Left kidney (tissue), 8 donors: ENCODE data around the gene TSLP. TPM values are rescaled to one million over a fixed set of nuclear protein-coding genes. Genes with fewer than 3 reads are reported as not detected.
A peak's percentile ranks its signal among the peaks of the same experiment; 100 is the strongest.

Experiments used
- DNase-seq: peaks from one replicate; pipeline ENCODE4 v3.0.0-alpha.2; 2013
- long read RNA-seq, 8 donors: transcript quantifications; one replicate each; lab custom pipeline, GENCODE V29; 2026
- polyA plus RNA-seq: library from polyadenylated mRNA; unstranded; fragments of 120-200 nt; gene quantifications from one replicate; pipeline ENCODE4 v1.2.1, GENCODE V29; 2013; ENCODE audit not compliant: insufficient read length

TSLP gene
- 0.10 TPM for polyA plus RNA-seq
- long read RNA-seq, donor 1, result 0 reads
- long read RNA-seq, donor 2, partial matches to known transcripts, result 0 of 1 reads
- long read RNA-seq, donor 2, other reads (novel, unspliced or antisense), result 0 of 1 reads
- long read RNA-seq, donor 3, result 0 reads
- long read RNA-seq, donor 4, result 0 reads
- long read RNA-seq, donor 5, result 0 reads
- long read RNA-seq, donor 6, result 0 reads
- long read RNA-seq, donor 7, result 0 reads
- long read RNA-seq, donor 8, result 0 reads

GRCh38 chr5:111071413-111071812 lies at the start of gene TSLP:
Gene TSLP, plus strand, starts transcription at chr5:111071713. Its CDS starts 178 bp downstream, at chr5:111071891.
- DNase-seq, result no peak

GRCh38 chr5:111022301-111022700 lies 49.2 kb upstream of the TSLP start:
- no peak for DNase-seq

DNA sequence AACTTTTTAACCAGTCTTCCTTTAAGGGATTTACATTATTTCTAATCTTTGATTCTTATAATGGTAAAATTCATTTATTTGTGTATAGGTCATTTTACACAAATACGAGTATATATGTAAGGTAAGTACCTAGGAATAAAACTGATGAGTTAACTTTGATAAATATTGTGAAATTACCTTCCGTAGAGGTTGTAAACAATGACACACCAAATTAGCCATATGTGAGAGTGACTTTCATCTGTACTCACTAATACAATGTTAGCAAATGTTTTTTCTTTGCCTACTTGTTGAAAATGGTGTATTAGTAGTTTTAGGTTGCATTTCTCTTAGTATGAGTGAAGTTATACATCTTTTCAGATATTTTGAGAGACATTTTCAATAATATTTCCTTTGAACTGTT lies 42.6 kb upstream of the TSLP start:
- DNase-seq, result no peak

DNA sequence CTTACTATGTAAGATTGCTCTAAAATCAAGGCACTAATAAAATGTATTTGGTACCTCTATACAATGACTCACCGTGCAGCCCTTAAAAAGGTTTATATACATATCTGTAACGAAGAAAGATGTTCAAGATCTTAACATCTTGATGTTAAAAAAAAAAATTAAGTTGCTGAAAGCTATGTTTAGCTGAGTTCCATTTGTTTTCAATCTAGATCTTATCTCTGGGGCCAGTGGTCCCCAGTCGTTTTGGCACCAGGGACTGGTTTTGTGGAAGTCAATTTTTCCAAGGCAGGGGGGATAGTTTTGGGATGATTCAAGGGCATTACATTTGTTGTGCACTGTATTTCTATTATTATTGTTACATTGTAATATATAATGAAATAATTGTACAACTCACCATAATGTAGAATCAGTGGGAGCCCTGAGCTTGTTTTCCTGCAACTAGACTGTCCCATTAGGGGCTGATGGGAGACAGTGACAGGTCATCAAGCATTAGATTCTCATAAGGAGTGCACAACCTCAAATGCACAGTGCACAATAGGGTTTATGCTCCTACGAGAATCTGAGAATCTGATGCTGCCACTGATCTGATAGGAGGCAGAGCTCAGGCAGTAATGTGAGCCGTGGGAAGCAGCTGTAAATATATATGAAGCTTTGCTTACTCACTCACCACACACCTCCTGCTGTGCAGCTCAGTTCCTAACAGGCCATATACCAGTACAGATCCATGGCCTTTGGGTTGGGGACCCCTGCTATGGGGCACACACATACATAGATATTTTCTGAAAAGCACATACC lies 27.6 kb upstream of the TSLP start:
- no peak for DNase-seq

GRCh38 chr5:111058064-111058463 lies 13.4 kb upstream of the TSLP start:
- no peak for DNase-seq

GRCh38 chr5:111060169-111060568 lies 11.3 kb upstream of the TSLP start:
- no peak for DNase-seq

GRCh38 chr5:111061618-111062017 lies 9.9 kb upstream of the TSLP start:
- DNase-seq, result no peak

DNA sequence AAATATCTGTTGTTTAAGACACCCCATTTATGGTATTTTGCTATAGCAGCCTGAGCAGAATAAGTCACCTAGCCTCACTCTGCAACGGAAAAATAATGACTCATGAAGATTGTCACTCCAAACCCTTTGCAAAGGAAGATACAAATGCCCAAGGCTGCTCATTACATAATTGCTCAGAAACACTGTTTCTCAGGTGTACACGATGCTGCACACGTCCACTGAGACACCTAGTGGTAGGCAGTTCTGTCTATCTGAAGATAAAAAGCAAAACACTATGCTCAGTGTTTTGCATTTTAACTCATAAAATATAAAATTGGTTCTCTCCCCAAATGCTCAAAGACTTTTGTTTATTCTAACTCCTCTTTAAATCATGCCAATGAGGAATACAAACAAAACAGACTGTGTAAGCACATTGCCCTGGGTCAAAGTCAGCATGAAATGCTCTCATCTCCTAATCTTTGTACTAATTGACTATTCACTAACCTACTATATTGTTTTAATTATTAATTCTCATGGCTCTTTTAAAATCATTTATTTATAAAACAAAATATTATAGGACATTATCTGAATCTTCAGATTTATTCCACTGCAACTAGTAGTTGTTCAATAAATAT lies 7.7 kb upstream of the TSLP start:
- no peak for DNase-seq

DNA sequence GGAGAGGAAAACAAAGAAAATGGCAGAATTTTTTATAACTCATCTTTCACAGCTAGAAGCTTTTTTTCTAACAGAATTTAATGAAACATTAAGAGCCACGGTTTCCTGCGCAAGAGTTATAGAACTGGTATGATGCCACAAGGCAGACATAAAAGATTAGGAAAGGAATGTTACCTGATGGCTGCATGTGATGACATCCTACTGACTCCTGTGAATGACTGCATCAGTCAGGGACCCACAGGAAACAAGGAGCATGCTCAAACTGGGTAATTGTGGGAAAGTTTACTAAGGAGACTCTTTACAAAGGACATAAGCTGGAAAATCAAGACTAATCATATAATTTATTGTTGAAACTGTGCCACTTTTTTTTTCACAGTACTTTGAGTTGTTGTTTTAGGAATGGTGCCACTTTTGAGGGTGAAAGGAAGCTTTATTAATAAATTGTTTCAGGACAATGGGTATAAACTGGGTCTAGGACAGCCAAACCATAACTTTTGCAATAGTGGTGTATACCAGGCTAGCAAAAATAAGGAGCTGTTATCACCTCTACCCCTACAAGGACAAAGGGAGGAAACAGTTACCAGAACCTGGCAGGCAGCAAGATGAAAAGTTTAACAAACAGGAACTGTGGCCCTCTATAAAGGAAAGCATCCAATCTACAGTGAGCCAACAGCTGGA lies 5.1 kb upstream of the TSLP start:
- no peak for DNase-seq

DNA sequence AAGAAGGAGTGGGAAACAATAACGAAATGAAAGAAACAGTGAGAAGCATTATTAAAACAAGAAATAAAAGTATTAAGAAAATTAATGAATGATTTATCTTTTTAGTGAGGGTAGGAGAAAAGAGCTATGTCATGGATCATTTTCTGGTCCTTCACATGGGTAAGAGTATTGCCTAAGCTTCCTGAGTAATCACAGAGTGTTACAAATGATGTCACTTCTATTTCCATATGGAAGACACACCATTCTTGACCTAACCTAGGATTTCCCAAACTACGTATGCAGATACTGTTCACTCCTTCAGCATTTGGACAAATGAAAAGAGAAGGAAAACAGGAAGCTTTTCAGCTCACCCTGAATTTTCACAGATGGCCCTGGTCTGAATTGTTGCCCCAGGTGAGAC lies 3.3 kb upstream of the TSLP start:
- DNase-seq, result no peak

GRCh38 chr5:111069839-111070238 lies 1.7 kb upstream of the TSLP start:
- no peak for DNase-seq

- DNase-seq, result peak; percentile 22
These were observed 1.0 kb upstream of the TSLP start for GRCh38 chr5:111070272-111071134.

DNA sequence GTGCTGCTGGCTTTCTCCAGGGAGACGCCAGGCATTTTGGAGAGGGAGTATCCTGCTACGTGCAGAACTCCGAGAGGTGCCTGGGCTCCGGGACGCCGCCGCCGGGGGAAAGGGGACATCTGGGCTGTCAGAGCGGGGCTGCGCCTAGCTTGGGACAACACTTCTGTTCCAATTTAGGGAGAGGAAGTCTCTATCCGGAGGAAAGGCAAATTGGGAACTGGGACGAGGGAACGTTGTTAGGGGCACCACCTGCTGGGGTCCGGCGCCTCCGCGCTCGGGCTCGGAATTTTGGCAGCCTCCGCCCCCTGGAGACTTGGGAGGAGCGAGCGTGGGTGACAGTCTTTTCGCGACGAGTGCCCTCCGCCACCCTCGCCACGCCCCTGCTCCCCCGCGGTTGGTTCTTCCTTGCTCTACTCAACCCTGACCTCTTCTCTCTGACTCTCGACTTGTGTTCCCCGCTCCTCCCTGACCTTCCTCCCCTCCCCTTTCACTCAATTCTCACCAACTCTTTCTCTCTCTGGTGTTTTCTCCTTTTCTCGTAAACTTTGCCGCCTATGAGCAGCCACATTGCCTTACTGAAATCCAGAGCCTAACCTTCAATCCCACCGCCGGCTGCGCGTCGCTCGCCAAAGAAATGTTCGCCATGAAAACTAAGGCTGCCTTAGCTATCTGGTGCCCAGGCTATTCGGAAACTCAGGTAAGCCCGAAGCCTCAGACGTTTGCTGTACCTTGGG lies 1.6 kb downstream of the TSLP start:
- DNase-seq, result peak; percentile 20

GRCh38 chr5:111074244-111074643 lies 2.7 kb downstream of the TSLP start:
- DNase-seq, result no peak

DNA sequence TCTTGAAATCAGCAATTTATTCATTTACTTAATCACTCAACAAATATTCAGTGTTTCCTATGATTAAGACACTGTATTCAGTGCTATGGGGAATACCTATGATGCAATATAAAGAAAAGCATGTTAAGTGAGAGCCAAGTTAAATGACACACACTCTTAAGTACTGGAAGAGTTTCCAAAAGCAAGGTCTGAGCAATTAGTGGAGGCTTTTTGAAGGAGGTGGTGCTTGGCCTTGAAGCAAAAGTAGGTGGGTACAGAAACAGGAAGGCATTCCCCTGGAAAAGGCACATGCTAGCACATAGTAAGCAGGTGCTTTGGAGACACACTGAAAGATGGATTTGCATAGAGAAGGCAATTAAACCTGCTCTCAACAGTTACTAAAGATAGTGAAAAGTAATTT lies 4.0 kb downstream of the TSLP start:
- no peak for DNase-seq

- DNase-seq, result no peak
These were observed 4.6 kb downstream of the TSLP start for GRCh38 chr5:111076091-111076490.

- DNase-seq, result no peak
These were observed 6.2 kb downstream of the TSLP start for GRCh38 chr5:111077678-111078077.

GRCh38 chr5:111079846-111080245 lies 8.3 kb downstream of the TSLP start:
- no peak for DNase-seq

DNA sequence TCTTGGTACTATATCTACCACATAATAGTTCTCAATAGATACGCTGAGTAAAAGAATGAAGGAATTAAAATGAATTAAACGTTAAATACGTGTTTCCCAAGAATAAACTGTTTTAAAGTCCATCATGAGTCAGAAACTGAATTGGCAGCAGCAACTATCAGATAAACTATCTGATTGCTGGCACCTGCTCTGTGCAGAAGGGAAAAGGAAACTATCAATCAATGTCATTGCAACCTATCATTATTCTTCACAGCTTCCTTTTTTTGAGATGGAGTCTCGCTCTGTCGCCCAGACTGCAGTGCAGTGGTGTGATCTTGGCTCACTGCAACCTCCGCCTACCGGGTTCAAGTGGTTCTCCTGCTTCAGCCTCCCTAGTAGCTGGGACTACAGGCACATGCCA lies 11.8 kb downstream of the TSLP start:
- DNase-seq, result no peak

- DNase-seq, result peak; percentile 91
These were observed 20.7 kb downstream of the TSLP start, which contains the start of gene WDR36 for GRCh38 chr5:111092062-111092853. Gene WDR36, plus strand, starts transcription at chr5:111092348. Its CDS starts 109 bp downstream, at chr5:111092457.
